ENCODE data around the gene MRPS34. TPM values are rescaled to one million over a fixed set of nuclear protein-coding genes. Genes with fewer than 3 reads are reported as not detected.

The MRPS34 gene
- total and polyA plus RNA-seq, 10 of the 15 experiments (the other 5 are each of a cell fraction or from before 2014, with no cell fraction given) = 3.6 to 285 (median 147) TPM

DNA sequence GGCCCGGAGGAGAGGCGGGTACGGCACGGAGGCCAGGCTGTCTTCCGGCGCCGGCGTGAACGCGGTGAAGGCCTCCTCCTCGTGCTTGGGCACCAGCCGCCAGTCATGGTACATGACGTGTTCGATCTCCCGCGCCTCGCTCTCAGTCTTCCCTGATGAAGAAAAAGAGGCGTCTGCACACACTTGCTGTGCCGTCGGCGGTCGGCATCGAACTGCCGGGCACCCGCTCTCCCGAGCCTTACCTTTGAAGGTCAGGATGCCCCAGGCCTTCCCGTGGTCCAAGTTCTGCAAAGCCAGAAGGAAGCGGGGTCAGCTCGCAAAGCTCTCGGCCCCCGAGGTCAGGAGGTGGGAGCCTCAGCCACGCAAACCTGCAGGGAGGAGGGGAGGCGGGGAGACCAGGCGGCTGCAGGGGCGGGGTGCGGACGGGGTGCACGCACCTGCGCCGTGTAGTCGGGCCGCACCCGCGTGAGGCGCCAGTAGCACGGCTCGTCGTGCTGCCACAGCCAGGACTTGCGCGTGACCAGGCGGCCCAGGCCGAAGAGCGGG, 499 bp downstream of the MRPS34 start, which contains the start of gene EME2:
Gene EME2 (plus strand): TSS at position 449 of the 546 bp plus-strand sequence. CDS start 418 bp downstream, outside the sequence.
- no peaks in the 10 kb centered on the region for H4K20me1 ChIP-seq (ENCODE audit: control insufficient read depth, insufficient read depth)
- TF ChIP-seq HDGF (IDR thresholded peaks at IDR 0.05) (0 out of 2 replicates have a peak, but pooled peaks have one; percentile 5), ZNF384 (IDR thresholded peaks at IDR 0.05; ENCODE audit: borderline replicate concordance, low read depth, low read length) (no peak), TCF3 (IDR thresholded peaks at IDR 0.05; ENCODE audit: borderline replicate concordance, insufficient read depth, low read depth, low read length) (0 out of 2 replicates have a peak, but pooled peaks have one; percentile 1), ZBTB4 (CRISPR knock-in tag; IDR thresholded peaks at IDR 0.05) (no peak), PKNOX1 (IDR thresholded peaks at IDR 0.05) (peak; percentile 28; the same call in 1 of the 2 replicates)
- peak within 1 kb of the TSS; percentile 89 for H3K27ac ChIP-seq (ENCODE audit: control insufficient read depth, insufficient read depth)
- H3K79me2 ChIP-seq (ENCODE audit: control insufficient read depth, insufficient read depth, low read length) = peaks cover 43% of the 10 kb centered on the region
- peaks cover 15% of the 10 kb centered on the region for H3K4me1 ChIP-seq (ENCODE audit: control insufficient read depth, insufficient read depth, low read length)
- intact Hi-C loops (cut with micrococcal nuclease; ENCODE audit: unreplicated experiment) (loop anchor here (5.0 kb wide), 1 partner anchor 65 kb away; the partner anchor contains the start of gene MAPK8IP3), in situ Hi-C loops (cut with MboI) (loop anchor here (5.0 kb wide), 1 partner anchor 60 kb away; no protein-coding TSS in a partner anchor)
- SMC1A ChIA-PET (ENCODE audit: uncharacterized antibody, unreplicated experiment) = interaction anchor here (0.9 to 1.2 kb wide), 2 partner anchors 10 kb away, joined by 3 to 4 read pairs; partner anchors contain the start of genes NUBP2 and SPSB3
- RAD21 ChIA-PET (ENCODE audit: unreplicated experiment) = interaction anchor here (1.2 to 3.1 kb wide), 2 partner anchors 10 to 94 kb away, joined by 3 to 22 read pairs; partner anchors contain the start of genes JPT2, NUBP2 and SPSB3
- CTCF ChIA-PET = interaction anchor here (0.8 to 1.9 kb wide), 3 partner anchors 9 to 66 kb away, joined by 3 to 12 read pairs (median 4); partner anchors contain the start of genes MAPK8IP3, NUBP2 and SPSB3
- peaks cover 0 to 20% of the 10 kb centered on the region in 2 experiments; a peak in 3 of 4 replicates for H3K36me3 ChIP-seq (ENCODE audit: control insufficient read depth in 2 of 2, insufficient read depth in 2 of 2, low read length in 1 of 2)
- POLR2A ChIA-PET = interaction anchor here (0.6 to 5.8 kb wide), 4 partner anchors 10 to 1136 kb away, joined by 3 to 39 read pairs (median 4); partner anchors contain the start of genes METTL26, NUBP2 and SPSB3
- BruUV-seq (replicated peaks) = no TSS peak
- DNase-seq (ENCODE audit: low read depth, low spot score) (no peak), FAIRE-seq (peak; percentile 59), ATAC-seq (peak; percentile 12)
- peak within 1 kb of the TSS; percentile 78 for H3K9ac ChIP-seq (ENCODE audit: control insufficient read depth, insufficient read depth, low read length)
- WGBS (ENCODE audit: insufficient coverage, insufficient replicate concordance, low lambda C conversion rate, missing lambda C conversion rate) = 2% methylated on average over 52 of the region's 53 CpGs
- peak within 1 kb of the TSS; percentile 81 for H2AFZ ChIP-seq (ENCODE audit: control insufficient read depth, low read depth, low read length)
- no peaks in the 10 kb centered on the region for H3K9me3 ChIP-seq (replicated peaks; ENCODE audit: control insufficient read depth, insufficient read depth, low read length)
- H3K4me2 ChIP-seq (ENCODE audit: control insufficient read depth, insufficient read depth) = peak within 1 kb of the TSS; percentile 94
- no peaks in the 10 kb centered on the region for H3K27me3 ChIP-seq (replicated peaks in 1 of 2; ENCODE audit: control insufficient read depth in 2 of 2, insufficient read depth in 2 of 2, low read length in 1 of 2)
- H3K4me3 ChIP-seq = peak within 1 kb of the TSS; percentile 100

All from GM12878 (cell line).